ENCODE measurements around the gene ABHD6. TPM values are rescaled to one million over a fixed set of nuclear protein-coding genes. Genes with fewer than 3 reads are reported as not detected.

The ABHD6 gene
- polyA plus RNA-seq, 3 donors, result 7.3 to 11.6 (median 9.0) TPM

GRCh38 chr3:58191361-58191991 is 46.1 kb upstream of the ABHD6 start:
- Histone ChIP-seq H3K4me1 (ENCODE audit: control insufficient read depth in 1 of 2, insufficient read depth in 2 of 2, low read length in 2 of 2) (peaks cover 5 to 13% of the 10 kb centered on the region in 2 donors), H3K9ac (ENCODE audit: insufficient read depth, low read length, poor library complexity, severe bottlenecking) (no peak overlapping the region), H3K36me3 (replicated peaks in 1 of 2; ENCODE audit: control insufficient read depth in 1 of 2, insufficient read depth in 2 of 2, low read length in 2 of 2) (no peaks in the 10 kb centered on the region), H3K4me2 (replicated peaks; ENCODE audit: extremely low read depth, low read length, poor library complexity, severe bottlenecking) (no peak overlapping the region), H3K79me2 (ENCODE audit: insufficient read depth, low read length) (no peaks in the 10 kb centered on the region), H2AFZ (ENCODE audit: insufficient read depth, low read depth, low read length, poor library complexity, severe bottlenecking) (no peak overlapping the region), H3K9me3 (replicated peaks in 1 of 2; ENCODE audit: control insufficient read depth in 1 of 2, insufficient read depth in 1 of 2, low read length in 2 of 2) (no peaks in the 10 kb centered on the region), H3K4me3 (replicated peaks in 1 of 3; ENCODE audit: low read depth in 2 of 3, low read length in 3 of 3) (no peak overlapping the region), H3K27me3 (ENCODE audit: control insufficient read depth in 2 of 2, insufficient read depth in 2 of 2, low read length in 2 of 2) (no peaks in the 10 kb centered on the region), H4K20me1 (ENCODE audit: insufficient read depth, low read length) (no peaks in the 10 kb centered on the region), H3K27ac (ENCODE audit: low read depth in 1 of 2, low read length in 2 of 2) (no peak overlapping the region)
- H3K27ac Mint-ChIP-seq, result no peak overlapping the region
- H3K27me3 Mint-ChIP-seq (ENCODE audit: low read depth in 3 of 3), result peaks cover 0 to 1% (median 0%) of the 10 kb centered on the region in 3 donors
- H3K9me3 Mint-ChIP-seq, result no peaks in the 10 kb centered on the region
- 85% methylated on average over 8 of the region's 10 CpGs for WGBS (ENCODE audit: insufficient coverage)
- DNase-seq, result no peak
- no peaks in the 10 kb centered on the region for H3K36me3 Mint-ChIP-seq
- intact Hi-C loops (cut with micrococcal nuclease), result loop anchor here in 1 of 2 donors (2.0 kb wide), 1 partner anchor 105 kb away; no protein-coding TSS in a partner anchor
- H3K4me3 Mint-ChIP-seq, result no peak overlapping the region
- peaks cover 6% of the 10 kb centered on the region for H3K4me1 Mint-ChIP-seq
- no peak for TF ChIP-seq CTCF (IDR thresholded peaks at IDR 0.05)

DNA sequence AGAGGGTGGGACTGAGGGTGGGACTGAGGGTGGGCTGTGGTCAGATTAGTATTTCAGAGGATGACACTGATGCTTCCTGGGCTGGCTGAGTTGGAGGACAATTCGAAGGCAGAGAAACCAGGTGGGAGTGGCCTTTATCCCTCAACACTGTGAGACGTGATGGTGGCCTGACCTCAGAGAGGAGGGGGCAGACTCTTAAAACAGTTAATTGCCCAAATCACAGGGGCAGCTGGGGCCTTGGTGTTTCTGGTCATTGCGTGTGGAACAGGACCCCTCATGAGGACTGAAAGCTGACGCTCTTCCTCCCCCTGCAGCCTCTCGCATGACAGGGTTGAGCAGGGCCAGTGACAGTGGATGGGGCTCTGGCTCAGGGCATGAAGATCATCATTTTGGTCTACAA is 45.5 kb upstream of the ABHD6 start:
- DNase-seq, result no peak
- no peak overlapping the region for H3K27ac ChIP-seq (ENCODE audit: low read depth in 1 of 2, low read length in 2 of 2)
- H3K27ac Mint-ChIP-seq, result no peak overlapping the region
- 72% methylated on average over 2 of the region's 5 CpGs for WGBS (ENCODE audit: insufficient coverage)
- no peak overlapping the region for H3K4me3 ChIP-seq (replicated peaks in 1 of 3; ENCODE audit: low read depth in 2 of 3, low read length in 3 of 3)
- no peak overlapping the region for H2AFZ ChIP-seq (ENCODE audit: insufficient read depth, low read depth, low read length, poor library complexity, severe bottlenecking)
- no peak overlapping the region for H3K4me2 ChIP-seq (replicated peaks; ENCODE audit: extremely low read depth, low read length, poor library complexity, severe bottlenecking)
- H3K27me3 Mint-ChIP-seq (ENCODE audit: low read depth in 3 of 3), result peaks cover 0 to 1% (median 0%) of the 10 kb centered on the region in 3 donors
- H3K36me3 ChIP-seq (replicated peaks in 1 of 2; ENCODE audit: control insufficient read depth in 1 of 2, insufficient read depth in 2 of 2, low read length in 2 of 2), result no peaks in the 10 kb centered on the region
- no peaks in the 10 kb centered on the region for H4K20me1 ChIP-seq (ENCODE audit: insufficient read depth, low read length)
- no peak for TF ChIP-seq CTCF (IDR thresholded peaks at IDR 0.05)
- H3K9me3 ChIP-seq (replicated peaks in 1 of 2; ENCODE audit: control insufficient read depth in 1 of 2, insufficient read depth in 1 of 2, low read length in 2 of 2), result no peaks in the 10 kb centered on the region
- no peak overlapping the region for H3K9ac ChIP-seq (ENCODE audit: insufficient read depth, low read length, poor library complexity, severe bottlenecking)
- H3K27me3 ChIP-seq (ENCODE audit: control insufficient read depth in 2 of 2, insufficient read depth in 2 of 2, low read length in 2 of 2), result no peaks in the 10 kb centered on the region
- H3K36me3 Mint-ChIP-seq, result no peaks in the 10 kb centered on the region
- intact Hi-C loops (cut with micrococcal nuclease), result no loop called here
- H3K4me3 Mint-ChIP-seq, result no peak overlapping the region
- peaks cover 10 to 18% of the 10 kb centered on the region in 2 donors for H3K4me1 ChIP-seq (ENCODE audit: control insufficient read depth in 1 of 2, insufficient read depth in 2 of 2, low read length in 2 of 2)
- H3K79me2 ChIP-seq (ENCODE audit: insufficient read depth, low read length), result no peaks in the 10 kb centered on the region
- H3K4me1 Mint-ChIP-seq, result peaks cover 9% of the 10 kb centered on the region
- H3K9me3 Mint-ChIP-seq, result no peaks in the 10 kb centered on the region

Measured in CD14-positive monocyte (primary cell).